HG03025 (cell line): ENCODE data around the gene ACTR3C.

ENCODE experiments used
- ATAC-seq: cut with Tn5 transposase; IDR thresholded peaks from one replicate; pipeline ENCODE4 v1.9.1; 2021; ENCODE audit warnings: mild to moderate bottlenecking, moderate library complexity; ENCODE audit not compliant: unreplicated experiment, low FRiP score

ACTR3C gene

GRCh38 chr7:150322833-150323681 lies at the start of gene ACTR3C, which contains the start of gene LRRC61:
ACTR3C (minus strand) TSS chr7:150323545; CDS start chr7:150295296, 28,249 bp downstream.
LRRC61 (plus strand) TSS chr7:150323355; CDS start chr7:150336862, 13,507 bp downstream.
- ATAC-seq = peak; percentile 70

DNA sequence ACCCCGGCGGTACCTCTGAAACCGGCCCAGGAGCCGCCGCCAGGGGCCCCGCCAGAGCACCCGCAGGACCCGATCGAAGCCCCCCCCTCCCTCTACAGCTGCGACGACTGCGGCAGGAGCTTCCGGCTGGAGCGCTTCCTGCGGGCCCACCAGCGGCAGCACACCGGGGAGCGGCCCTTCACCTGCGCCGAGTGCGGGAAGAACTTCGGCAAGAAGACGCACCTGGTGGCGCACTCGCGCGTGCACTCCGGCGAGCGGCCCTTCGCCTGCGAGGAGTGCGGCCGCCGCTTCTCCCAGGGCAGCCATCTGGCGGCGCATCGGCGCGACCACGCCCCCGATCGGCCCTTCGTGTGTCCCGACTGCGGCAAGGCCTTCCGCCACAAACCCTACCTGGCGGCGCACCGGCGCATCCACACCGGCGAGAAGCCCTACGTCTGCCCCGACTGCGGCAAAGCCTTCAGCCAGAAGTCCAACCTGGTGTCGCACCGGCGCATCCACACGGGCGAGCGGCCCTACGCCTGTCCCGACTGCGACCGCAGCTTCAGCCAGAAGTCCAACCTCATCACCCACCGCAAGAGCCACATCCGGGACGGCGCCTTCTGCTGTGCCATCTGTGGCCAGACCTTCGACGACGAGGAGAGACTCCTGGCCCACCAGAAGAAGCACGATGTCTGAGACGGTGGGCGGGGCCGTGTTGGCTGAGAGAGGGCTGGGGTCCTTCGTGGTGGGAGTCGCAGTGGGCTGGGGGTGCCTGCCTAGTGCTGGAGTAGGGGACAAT lies 49.1 kb upstream of the ACTR3C start:
- no peak for ATAC-seq

DNA sequence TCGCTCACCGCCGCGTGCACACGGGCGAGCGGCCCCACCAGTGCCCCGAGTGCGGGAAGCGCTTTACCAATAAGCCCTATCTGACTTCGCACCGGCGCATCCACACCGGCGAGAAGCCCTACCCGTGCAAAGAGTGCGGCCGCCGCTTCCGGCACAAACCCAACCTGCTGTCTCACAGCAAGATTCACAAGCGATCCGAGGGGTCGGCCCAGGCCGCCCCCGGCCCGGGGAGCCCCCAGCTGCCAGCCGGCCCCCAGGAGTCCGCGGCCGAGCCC lies 48.6 kb upstream of the ACTR3C start:
- ATAC-seq = no peak

DNA sequence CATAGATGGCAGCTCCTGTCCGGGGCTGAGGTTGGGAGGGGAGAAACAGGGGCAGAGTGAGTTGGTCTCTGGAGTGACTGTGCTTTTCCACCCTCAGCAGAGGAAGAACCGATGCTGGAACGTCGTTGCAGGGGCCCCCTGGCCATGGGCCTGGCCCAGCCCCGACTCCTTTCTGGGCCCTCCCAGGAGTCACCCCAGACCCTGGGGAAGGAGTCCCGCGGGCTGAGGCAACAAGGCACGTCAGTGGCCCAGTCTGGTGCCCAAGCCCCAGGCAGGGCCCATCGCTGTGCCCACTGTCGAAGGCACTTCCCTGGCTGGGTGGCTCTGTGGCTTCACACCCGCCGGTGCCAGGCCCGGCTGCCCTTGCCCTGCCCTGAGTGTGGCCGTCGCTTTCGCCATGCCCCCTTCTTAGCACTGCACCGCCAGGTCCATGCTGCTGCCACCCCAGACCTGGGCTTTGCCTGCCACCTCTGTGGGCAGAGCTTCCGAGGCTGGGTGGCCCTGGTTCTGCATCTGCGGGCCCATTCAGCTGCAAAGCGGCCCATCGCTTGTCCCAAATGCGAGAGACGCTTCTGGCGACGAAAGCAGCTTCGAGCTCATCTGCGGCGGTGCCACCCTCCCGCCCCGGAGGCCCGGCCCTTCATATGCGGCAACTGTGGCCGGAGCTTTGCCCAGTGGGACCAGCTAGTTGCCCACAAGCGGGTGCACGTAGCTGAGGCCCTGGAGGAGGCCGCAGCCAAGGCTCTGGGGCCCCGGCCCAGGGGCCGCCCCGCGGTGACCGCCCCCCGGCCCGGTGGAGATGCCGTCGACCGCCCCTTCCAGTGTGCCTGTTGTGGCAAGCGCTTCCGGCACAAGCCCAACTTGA lies 48.0 kb upstream of the ACTR3C start:
- no peak for ATAC-seq

GRCh38 chr7:150370612-150371071 lies 47.3 kb upstream of the ACTR3C start:
- no peak for ATAC-seq

DNA sequence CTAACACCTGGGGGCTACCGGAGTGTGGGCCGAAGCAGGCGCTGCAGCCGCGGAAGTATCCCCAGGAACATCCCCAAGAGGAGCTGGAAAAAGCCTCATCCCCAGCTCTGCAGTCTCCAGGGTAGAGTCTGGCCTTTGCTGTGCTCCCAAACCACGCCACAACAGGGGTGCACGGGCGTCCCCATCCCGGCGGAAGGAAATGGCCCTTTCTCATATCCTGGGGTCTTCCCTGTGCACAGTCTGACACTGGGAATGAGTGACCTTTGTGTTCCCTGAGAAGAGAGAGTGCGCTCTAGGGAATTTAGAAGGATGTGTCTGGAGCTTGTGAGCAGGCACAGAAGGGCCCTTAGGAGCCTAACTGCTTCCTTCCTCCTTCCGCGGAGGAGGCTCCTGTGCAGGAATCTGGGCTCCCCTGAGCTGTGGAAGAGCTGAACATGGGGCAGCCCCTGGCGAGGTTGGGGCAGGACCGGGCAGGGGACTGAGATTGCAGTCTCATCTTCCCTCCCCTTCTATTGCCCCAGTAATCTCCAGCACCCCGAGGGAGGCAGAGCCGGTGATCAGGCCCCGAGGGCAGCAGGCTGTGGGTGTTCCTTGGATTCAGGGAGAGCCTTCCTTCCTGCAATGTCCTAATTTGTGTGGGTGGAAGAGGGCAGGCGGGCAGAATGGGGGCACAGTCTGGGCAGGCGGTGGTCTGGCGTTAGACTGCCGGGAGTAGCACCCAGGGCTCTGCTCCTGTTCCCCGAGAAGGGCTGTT lies 46.6 kb upstream of the ACTR3C start:
- no peak for ATAC-seq

- peak; percentile 36 for ATAC-seq
Observed at GRCh38 chr7:150368884-150369747, 45.8 kb upstream of the ACTR3C start.

DNA sequence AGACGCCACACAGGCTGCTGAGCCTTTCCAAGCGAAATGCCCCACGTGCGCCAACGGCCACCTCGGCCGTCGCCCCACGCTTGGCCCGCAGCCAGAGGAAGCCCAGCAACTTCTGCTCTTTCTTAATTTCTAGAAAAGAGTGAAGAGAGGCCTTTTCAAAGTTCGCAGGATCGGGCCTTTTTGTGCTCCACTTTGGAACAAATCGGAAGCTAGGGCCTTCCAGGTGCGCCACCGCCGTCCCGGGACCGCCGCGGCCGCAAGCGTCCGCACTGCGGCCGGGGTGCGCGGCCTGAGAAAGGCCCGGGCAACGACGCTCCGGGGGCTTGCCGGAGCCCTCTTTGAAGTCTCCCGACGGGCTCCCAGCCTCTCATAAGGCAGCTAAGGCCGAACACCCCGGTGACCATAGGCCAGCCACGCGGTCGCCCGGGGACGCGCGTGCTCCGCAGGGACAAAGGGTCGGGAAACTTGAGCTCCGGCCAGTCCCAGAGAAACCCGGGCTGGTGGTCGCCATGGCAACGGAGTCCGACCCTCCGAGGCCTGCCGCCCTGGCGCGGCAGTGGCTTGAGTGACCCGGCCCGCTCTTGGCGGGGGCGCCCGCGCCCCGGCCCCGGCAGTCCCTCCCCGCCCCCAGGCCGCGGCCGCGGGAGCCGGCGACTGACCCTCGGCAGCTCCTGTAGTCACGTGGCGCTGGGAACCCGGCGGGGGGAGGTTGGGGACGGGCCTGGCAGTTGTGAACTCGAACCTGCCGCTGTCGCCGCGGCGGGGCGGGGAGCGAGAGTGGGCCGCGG lies 44.9 kb upstream of the ACTR3C start, which contains the start of gene REPIN1:
REPIN1 (plus strand) TSS at position 727 of the 788 bp plus-strand sequence. CDS start 890 bp downstream, outside the sequence.
- peak; percentile 60 for ATAC-seq

- ATAC-seq = no peak
Observed at GRCh38 chr7:150367677-150368095, 44.3 kb upstream of the ACTR3C start.

DNA sequence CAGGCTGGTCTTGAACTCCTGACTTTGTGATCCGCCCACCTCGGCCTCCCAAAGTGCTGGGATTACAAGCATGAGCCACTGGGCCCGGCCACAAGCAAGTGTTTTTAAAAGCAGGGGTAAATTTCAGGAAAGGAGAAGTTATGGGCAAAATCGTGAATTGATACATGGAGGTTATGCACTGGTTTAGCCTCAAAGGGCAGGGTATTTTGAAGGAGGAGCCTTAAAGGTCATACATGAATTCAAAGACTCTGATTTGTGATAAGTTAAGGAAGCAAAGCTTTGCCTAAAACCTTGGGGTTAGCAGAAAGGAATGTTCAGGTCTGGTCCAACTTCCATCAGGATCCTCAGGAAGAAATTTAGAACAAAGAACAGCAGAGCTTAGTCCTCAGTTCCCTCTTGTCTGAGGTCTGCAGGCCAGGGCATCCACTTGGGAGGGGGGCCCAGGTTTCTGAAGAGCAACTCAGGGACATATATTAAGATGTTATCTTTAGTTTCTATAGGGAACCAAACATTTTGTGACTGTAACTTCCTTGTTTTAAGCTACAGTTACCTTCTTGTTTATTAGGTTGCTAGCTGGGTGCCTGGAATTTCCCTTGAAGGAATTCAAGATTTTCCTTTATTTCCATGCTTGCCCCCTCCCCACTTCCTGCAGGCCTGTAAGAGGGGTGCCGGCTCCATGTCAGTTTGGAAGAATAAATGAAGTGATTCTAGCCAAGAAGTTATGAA lies 42.5 kb upstream of the ACTR3C start:
- no peak for ATAC-seq

DNA sequence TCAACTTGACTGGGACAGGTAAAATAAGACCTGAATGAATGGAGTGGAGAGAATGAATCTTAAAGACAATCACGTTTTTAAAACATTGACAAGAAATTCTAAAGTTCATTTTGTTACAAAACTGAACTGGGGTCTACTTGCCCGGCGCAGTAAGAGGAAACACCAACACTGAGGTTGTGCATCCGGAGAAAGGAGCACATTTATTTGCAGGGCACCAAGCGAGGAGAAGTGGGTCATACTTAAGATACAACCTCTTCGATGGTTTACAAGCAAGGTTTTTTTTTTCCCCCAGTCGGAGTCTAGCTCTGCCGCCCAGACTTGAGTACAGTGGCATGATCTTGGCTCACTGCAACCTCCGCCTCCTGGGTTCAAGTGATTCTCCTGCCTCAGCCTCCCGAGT lies 41.8 kb upstream of the ACTR3C start:
- no peak for ATAC-seq

GRCh38 chr7:150363872-150364271 lies 40.5 kb upstream of the ACTR3C start:
- ATAC-seq = no peak

DNA sequence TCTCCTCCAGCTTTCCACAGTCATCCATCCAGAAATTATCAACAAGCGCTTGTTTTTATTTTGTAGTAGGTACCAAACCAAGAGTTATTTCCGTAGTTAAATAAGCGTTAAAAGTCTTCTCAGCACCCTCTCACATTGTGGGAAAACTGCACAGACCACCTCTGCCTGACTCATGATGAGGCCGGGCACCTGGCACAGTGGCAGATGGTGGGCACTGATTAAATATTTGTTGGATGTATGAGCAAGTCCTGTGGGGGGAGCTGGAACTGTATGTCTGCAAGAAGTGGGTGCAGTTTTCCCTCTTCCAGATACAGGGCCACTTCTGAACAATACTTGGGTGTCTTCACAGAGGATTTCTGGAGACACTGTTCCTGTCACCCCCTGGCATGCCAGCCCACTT lies 40.0 kb upstream of the ACTR3C start:
- ATAC-seq = no peak

GRCh38 chr7:150361807-150362621 lies 38.7 kb upstream of the ACTR3C start:
- ATAC-seq = no peak

- no peak for ATAC-seq
Observed at GRCh38 chr7:150361402-150361801, 38.1 kb upstream of the ACTR3C start.

GRCh38 chr7:150360363-150361058 lies 37.2 kb upstream of the ACTR3C start:
- no peak for ATAC-seq
